Ectodermal cell (in vitro differentiated cells): ENCODE results near the gene SRMS.

Experiments
- H3K27ac ChIP-seq: 2 replicates; pipeline ENCODE4 v1.7.0; 2013; ENCODE audit warnings: mild to moderate bottlenecking, low read depth, low read length; ENCODE audit not compliant: insufficient read depth, poor library complexity, severe bottlenecking
- H3K27me3 ChIP-seq: 2 replicates; pipeline ENCODE4 v1.7.0; 2013; ENCODE audit warnings: mild to moderate bottlenecking, low read length; ENCODE audit not compliant: insufficient read depth, control insufficient read depth, poor library complexity, severe bottlenecking
- H3K36me3 ChIP-seq: one replicate; pipeline ENCODE4 v1.7.0; 2013; ENCODE audit warnings: low read length; ENCODE audit not compliant: control insufficient read depth, insufficient read depth
- H3K4me1 ChIP-seq: one replicate; pipeline ENCODE4 v1.7.0; 2013; ENCODE audit warnings: low read length; ENCODE audit not compliant: control insufficient read depth, insufficient read depth
- H3K4me3 ChIP-seq: 2 replicates; pipeline ENCODE4 v1.7.0; 2013; ENCODE audit warnings: low read depth, low read length, control low read depth; ENCODE audit not compliant: insufficient read depth
- H3K9me3 ChIP-seq: 2 replicates; pipeline ENCODE4 v1.7.0; 2013; ENCODE audit warnings: mild to moderate bottlenecking, low read length, moderate library complexity; ENCODE audit not compliant: control insufficient read depth
- WGBS, 2 experiments: methylation state at CpG; one replicate each; pipeline ENCODE4 v1.1.7; 2013; ENCODE audit warnings: missing lambda C conversion rate in 2 of 2; 5-methylcytosine and 5-hydroxymethylcytosine counted together

Gene SRMS

GRCh38 chr20:63570281-63571086, 22.9 kb upstream of the SRMS start:
- no peaks in the 10 kb centered on the region for H3K9me3 ChIP-seq
- WGBS, 2 experiments = 93 to 94% methylated on average over 28 of the region's 28 CpGs
- no peaks in the 10 kb centered on the region for H3K36me3 ChIP-seq
- H3K27ac ChIP-seq = no peak overlapping the region
- no peak overlapping the region for H3K4me3 ChIP-seq
- no peaks in the 10 kb centered on the region for H3K27me3 ChIP-seq
- H3K4me1 ChIP-seq = peaks cover 6% of the 10 kb centered on the region

GRCh38 chr20:63568986-63569949, 21.7 kb upstream of the SRMS start:
- H3K4me3 ChIP-seq = no peak overlapping the region
- WGBS, 2 experiments = 92 to 93% methylated on average over 46 of the region's 46 CpGs
- H3K27ac ChIP-seq = no peak overlapping the region
- no peaks in the 10 kb centered on the region for H3K27me3 ChIP-seq
- H3K9me3 ChIP-seq = no peaks in the 10 kb centered on the region
- peaks cover 1% of the 10 kb centered on the region for H3K4me1 ChIP-seq
- no peaks in the 10 kb centered on the region for H3K36me3 ChIP-seq

- no peaks in the 10 kb centered on the region for H3K27me3 ChIP-seq
- H3K4me1 ChIP-seq = no peaks in the 10 kb centered on the region
- no peaks in the 10 kb centered on the region for H3K9me3 ChIP-seq
- no peak overlapping the region for H3K27ac ChIP-seq
- no peaks in the 10 kb centered on the region for H3K36me3 ChIP-seq
- 95 to 96% methylated on average over 43 of the region's 43 CpGs for WGBS, 2 experiments
- no peak overlapping the region for H3K4me3 ChIP-seq
Observed at GRCh38 chr20:63568170-63568981, 20.8 kb upstream of the SRMS start.

- 95% methylated on average over 37 of the region's 37 CpGs for WGBS, 2 experiments
- no peaks in the 10 kb centered on the region for H3K27me3 ChIP-seq
- H3K4me1 ChIP-seq = no peaks in the 10 kb centered on the region
- no peaks in the 10 kb centered on the region for H3K36me3 ChIP-seq
- no peak overlapping the region for H3K4me3 ChIP-seq
- H3K9me3 ChIP-seq = no peaks in the 10 kb centered on the region
- H3K27ac ChIP-seq = no peak overlapping the region
Observed at GRCh38 chr20:63567386-63568169, 20.0 kb upstream of the SRMS start.

- H3K4me1 ChIP-seq = no peaks in the 10 kb centered on the region
- H3K9me3 ChIP-seq = no peaks in the 10 kb centered on the region
- H3K36me3 ChIP-seq = no peaks in the 10 kb centered on the region
- no peaks in the 10 kb centered on the region for H3K27me3 ChIP-seq
- WGBS, 2 experiments = 96% methylated on average over 22 of the region's 22 CpGs
- H3K27ac ChIP-seq = no peak overlapping the region
- H3K4me3 ChIP-seq = no peak overlapping the region
Observed at GRCh38 chr20:63567136-63567385, 19.5 kb upstream of the SRMS start.

- Histone ChIP-seq H3K4me1 (no peaks in the 10 kb centered on the region), H3K36me3 (no peaks in the 10 kb centered on the region), H3K4me3 (no peak overlapping the region), H3K9me3 (no peaks in the 10 kb centered on the region), H3K27me3 (no peaks in the 10 kb centered on the region), H3K27ac (no peak overlapping the region)
- WGBS, 2 experiments = 91 to 92% methylated on average over 46 of the region's 46 CpGs
Observed at GRCh38 chr20:63566395-63567135, 19.0 kb upstream of the SRMS start.

- 95 to 96% methylated on average over 43 of the region's 43 CpGs for WGBS, 2 experiments
- Histone ChIP-seq H3K27ac (no peak overlapping the region), H3K9me3 (no peaks in the 10 kb centered on the region)
Observed at GRCh38 chr20:63565699-63566335, 18.3 kb upstream of the SRMS start.

GRCh38 chr20:63565021-63565698, 17.6 kb upstream of the SRMS start:
- H3K36me3 ChIP-seq = no peaks in the 10 kb centered on the region
- H3K4me1 ChIP-seq = no peaks in the 10 kb centered on the region
- no peaks in the 10 kb centered on the region for H3K27me3 ChIP-seq
- H3K27ac ChIP-seq = no peak overlapping the region
- WGBS, 2 experiments = 96% methylated on average over 61 of the region's 61 CpGs
- no peaks in the 10 kb centered on the region for H3K9me3 ChIP-seq
- H3K4me3 ChIP-seq = no peak overlapping the region

More at GRCh38 chr20:63565699-63566335, 18.3 kb upstream of the SRMS start:
- H3K4me1 ChIP-seq = no peaks in the 10 kb centered on the region
- H3K4me3 ChIP-seq = no peak overlapping the region
- no peaks in the 10 kb centered on the region for H3K27me3 ChIP-seq
- H3K36me3 ChIP-seq = no peaks in the 10 kb centered on the region
